ENCODE measurements around the gene C19orf67.

C19orf67 gene

GRCh38 chr19:14072535-14073260 lies 12.9 kb downstream of the C19orf67 start, which contains the start of gene MISP3:
TSS of gene MISP3 (plus strand) at chr19:14072786. CDS start at chr19:14073310, 524 bp downstream.
- Histone ChIP-seq H3K9me3 (ENCODE audit: control insufficient read depth, low read length) (no peaks in the 10 kb centered on the region), H3K27me3 (replicated peaks; ENCODE audit: control insufficient read depth, insufficient read depth, low read length, poor library complexity, severe bottlenecking) (no peaks in the 10 kb centered on the region), H3K4me3 (ENCODE audit: insufficient read depth, low read depth, low read length, poor library complexity, severe bottlenecking) (peak within 1 kb of the TSS; percentile 84), H3K36me3 (ENCODE audit: control insufficient read depth, insufficient read depth, low read length) (no peaks in the 10 kb centered on the region), H3K27ac (ENCODE audit: insufficient read depth, low read length, poor library complexity, severe bottlenecking) (peak within 1 kb of the TSS; percentile 63), H3K4me1 (ENCODE audit: control insufficient read depth, insufficient read depth, low read length, poor library complexity, severe bottlenecking) (peaks cover 30% of the 10 kb centered on the region)
- DNase-seq, result no peak

GRCh38 chr19:14070268-14071050 lies 15.1 kb downstream of the C19orf67 start:
- H3K4me3 ChIP-seq (ENCODE audit: insufficient read depth, low read depth, low read length, poor library complexity, severe bottlenecking), result no peak overlapping the region
- H3K9me3 ChIP-seq (ENCODE audit: control insufficient read depth, low read length), result no peaks in the 10 kb centered on the region
- H3K27ac ChIP-seq (ENCODE audit: insufficient read depth, low read length, poor library complexity, severe bottlenecking), result no peak overlapping the region
- DNase-seq, result no peak
- H3K27me3 ChIP-seq (replicated peaks; ENCODE audit: control insufficient read depth, insufficient read depth, low read length, poor library complexity, severe bottlenecking), result no peaks in the 10 kb centered on the region
- peaks cover 29% of the 10 kb centered on the region for H3K4me1 ChIP-seq (ENCODE audit: control insufficient read depth, insufficient read depth, low read length, poor library complexity, severe bottlenecking)
- H3K36me3 ChIP-seq (ENCODE audit: control insufficient read depth, insufficient read depth, low read length), result no peaks in the 10 kb centered on the region

GRCh38 chr19:14066134-14066533 lies 19.4 kb downstream of the C19orf67 start:
- H3K4me1 ChIP-seq (ENCODE audit: control insufficient read depth, insufficient read depth, low read length, poor library complexity, severe bottlenecking), result no peaks in the 10 kb centered on the region
- no peaks in the 10 kb centered on the region for H3K27me3 ChIP-seq (replicated peaks; ENCODE audit: control insufficient read depth, insufficient read depth, low read length, poor library complexity, severe bottlenecking)
- no peaks in the 10 kb centered on the region for H3K36me3 ChIP-seq (ENCODE audit: control insufficient read depth, insufficient read depth, low read length)
- no peak for DNase-seq
- no peak overlapping the region for H3K27ac ChIP-seq (ENCODE audit: insufficient read depth, low read length, poor library complexity, severe bottlenecking)
- H3K9me3 ChIP-seq (ENCODE audit: control insufficient read depth, low read length), result no peaks in the 10 kb centered on the region
- H3K4me3 ChIP-seq (ENCODE audit: insufficient read depth, low read depth, low read length, poor library complexity, severe bottlenecking), result no peak overlapping the region

- Histone ChIP-seq H3K27ac (ENCODE audit: insufficient read depth, low read length, poor library complexity, severe bottlenecking) (no peak overlapping the region), H3K9me3 (ENCODE audit: control insufficient read depth, low read length) (no peaks in the 10 kb centered on the region), H3K4me3 (ENCODE audit: insufficient read depth, low read depth, low read length, poor library complexity, severe bottlenecking) (no peak overlapping the region), H3K27me3 (replicated peaks; ENCODE audit: control insufficient read depth, insufficient read depth, low read length, poor library complexity, severe bottlenecking) (peaks cover 13% of the 10 kb centered on the region), H3K36me3 (ENCODE audit: control insufficient read depth, insufficient read depth, low read length) (no peaks in the 10 kb centered on the region), H3K4me1 (ENCODE audit: control insufficient read depth, insufficient read depth, low read length, poor library complexity, severe bottlenecking) (peaks cover 10% of the 10 kb centered on the region)
- no peak for DNase-seq
Observed at GRCh38 chr19:14063105-14063504, 22.5 kb downstream of the C19orf67 start.

- H3K4me3 ChIP-seq (ENCODE audit: insufficient read depth, low read depth, low read length, poor library complexity, severe bottlenecking), result no peak overlapping the region
- no peaks in the 10 kb centered on the region for H3K36me3 ChIP-seq (ENCODE audit: control insufficient read depth, insufficient read depth, low read length)
Observed at GRCh38 chr19:14062558-14062855, 23.1 kb downstream of the C19orf67 start.

GRCh38 chr19:14061751-14062557 lies 23.6 kb downstream of the C19orf67 start, which contains the start of gene PALM3:
TSS of gene PALM3 (minus strand) at chr19:14062076. CDS start at chr19:14061980, 96 bp downstream.
- H3K4me1 ChIP-seq (ENCODE audit: control insufficient read depth, insufficient read depth, low read length, poor library complexity, severe bottlenecking), result peaks cover 20% of the 10 kb centered on the region
- no peaks in the 10 kb centered on the region for H3K9me3 ChIP-seq (ENCODE audit: control insufficient read depth, low read length)
- H3K36me3 ChIP-seq (ENCODE audit: control insufficient read depth, insufficient read depth, low read length), result no peaks in the 10 kb centered on the region
- no peak within 1 kb of the TSS for H3K27ac ChIP-seq (ENCODE audit: insufficient read depth, low read length, poor library complexity, severe bottlenecking)
- H3K27me3 ChIP-seq (replicated peaks; ENCODE audit: control insufficient read depth, insufficient read depth, low read length, poor library complexity, severe bottlenecking), result peaks cover 13% of the 10 kb centered on the region
- no peak within 1 kb of the TSS for H3K4me3 ChIP-seq (ENCODE audit: insufficient read depth, low read depth, low read length, poor library complexity, severe bottlenecking)
- no peak for DNase-seq

More at GRCh38 chr19:14062558-14062855, 23.1 kb downstream of the C19orf67 start:
- Histone ChIP-seq H3K9me3 (ENCODE audit: control insufficient read depth, low read length) (no peaks in the 10 kb centered on the region), H3K27me3 (replicated peaks; ENCODE audit: control insufficient read depth, insufficient read depth, low read length, poor library complexity, severe bottlenecking) (peaks cover 13% of the 10 kb centered on the region), H3K4me1 (ENCODE audit: control insufficient read depth, insufficient read depth, low read length, poor library complexity, severe bottlenecking) (peaks cover 15% of the 10 kb centered on the region), H3K27ac (ENCODE audit: insufficient read depth, low read length, poor library complexity, severe bottlenecking) (no peak overlapping the region)
- DNase-seq, result no peak

GRCh38 chr19:14061081-14061749 lies 24.4 kb downstream of the C19orf67 start:
- Histone ChIP-seq H3K36me3 (ENCODE audit: control insufficient read depth, insufficient read depth, low read length) (no peaks in the 10 kb centered on the region), H3K27me3 (replicated peaks; ENCODE audit: control insufficient read depth, insufficient read depth, low read length, poor library complexity, severe bottlenecking) (peaks cover 13% of the 10 kb centered on the region), H3K4me3 (ENCODE audit: insufficient read depth, low read depth, low read length, poor library complexity, severe bottlenecking) (no peak overlapping the region), H3K9me3 (ENCODE audit: control insufficient read depth, low read length) (no peaks in the 10 kb centered on the region), H3K27ac (ENCODE audit: insufficient read depth, low read length, poor library complexity, severe bottlenecking) (no peak overlapping the region), H3K4me1 (ENCODE audit: control insufficient read depth, insufficient read depth, low read length, poor library complexity, severe bottlenecking) (peaks cover 20% of the 10 kb centered on the region)
- DNase-seq, result no peak

GRCh38 chr19:14059652-14060155 lies 25.9 kb downstream of the C19orf67 start:
- Histone ChIP-seq H3K4me1 (ENCODE audit: control insufficient read depth, insufficient read depth, low read length, poor library complexity, severe bottlenecking) (peaks cover 20% of the 10 kb centered on the region), H3K27me3 (replicated peaks; ENCODE audit: control insufficient read depth, insufficient read depth, low read length, poor library complexity, severe bottlenecking) (peaks cover 13% of the 10 kb centered on the region), H3K27ac (ENCODE audit: insufficient read depth, low read length, poor library complexity, severe bottlenecking) (no peak overlapping the region), H3K36me3 (ENCODE audit: control insufficient read depth, insufficient read depth, low read length) (no peaks in the 10 kb centered on the region), H3K4me3 (ENCODE audit: insufficient read depth, low read depth, low read length, poor library complexity, severe bottlenecking) (no peak overlapping the region), H3K9me3 (ENCODE audit: control insufficient read depth, low read length) (no peaks in the 10 kb centered on the region)
- DNase-seq, result no peak

- Histone ChIP-seq H3K9me3 (ENCODE audit: control insufficient read depth, low read length) (no peaks in the 10 kb centered on the region), H3K4me1 (ENCODE audit: control insufficient read depth, insufficient read depth, low read length, poor library complexity, severe bottlenecking) (peaks cover 20% of the 10 kb centered on the region), H3K27me3 (replicated peaks; ENCODE audit: control insufficient read depth, insufficient read depth, low read length, poor library complexity, severe bottlenecking) (peaks cover 13% of the 10 kb centered on the region), H3K36me3 (ENCODE audit: control insufficient read depth, insufficient read depth, low read length) (no peaks in the 10 kb centered on the region), H3K4me3 (ENCODE audit: insufficient read depth, low read depth, low read length, poor library complexity, severe bottlenecking) (no peak overlapping the region), H3K27ac (ENCODE audit: insufficient read depth, low read length, poor library complexity, severe bottlenecking) (no peak overlapping the region)
- DNase-seq, result peak in 1 of 3 donors; percentile 28
Observed at GRCh38 chr19:14059093-14059480, 26.5 kb downstream of the C19orf67 start.

All from effector memory CD4-positive, alpha-beta T cell (primary cell).